ENCODE results near the gene PRPS1.

GRCh38 chrX:107677501-107677901 lies 49.2 kb downstream of the PRPS1 start:
- TF ChIP-seq MLX (CRISPR knock-in tag; IDR thresholded peaks at IDR 0.05): no peak
- TF ChIP-seq CBFB (CRISPR knock-in tag; IDR thresholded peaks at IDR 0.05; ENCODE audit: low read depth): no peak
- TF ChIP-seq E2F4 (CRISPR knock-in tag; IDR thresholded peaks at IDR 0.05; ENCODE audit: borderline replicate concordance, low read depth): no peak
- no peak for TF ChIP-seq ZBTB21 (CRISPR knock-in tag; IDR thresholded peaks at IDR 0.05; ENCODE audit: borderline replicate concordance)
- no peak for TF ChIP-seq CTCF (IDR thresholded peaks at IDR 0.05)
- TF ChIP-seq E2F5 (CRISPR knock-in tag; IDR thresholded peaks at IDR 0.05): no peak
- TF ChIP-seq SP1 (CRISPR knock-in tag; conservative IDR thresholded peaks at IDR 0.05): no peak
- TF ChIP-seq JUN (CRISPR knock-in tag; IDR thresholded peaks at IDR 0.05): no peak
